SK-N-SH treated with all-trans-retinoic acid at 6 μM for 48 hours (cell line): Measurements from ENCODE around the gene HMGN4.

ENCODE experiments used
- ATAC-seq: fragments of 200-7000 bp; cut with Tn5 transposase; 3 replicates; pipeline ENCODE4 v1.9.1; 2020; ENCODE audit warnings: mild to moderate bottlenecking, moderate library complexity
- BACH2 ChIP-seq: fragments of 250-450 bp; sonication (Bioruptor Pico); IDR thresholded peaks from 2 replicates; pipeline ENCODE4 v1.9.0; 2021; ENCODE audit warnings: mild to moderate bottlenecking, borderline replicate concordance
- CSDC2 ChIP-seq: fragments of 250-450 bp; sonication (Bioruptor Pico); IDR thresholded peaks from 2 replicates; pipeline ENCODE4 v1.5.0; 2020; ENCODE audit warnings: mild to moderate bottlenecking, moderate library complexity
- ESRRG ChIP-seq: fragments of 250-450 bp; sonication (Bioruptor Pico); IDR thresholded peaks from 2 replicates; pipeline ENCODE4 v1.6.1; 2021; ENCODE audit warnings: mild to moderate bottlenecking
- GLIS3 ChIP-seq: fragments of 250-450 bp; sonication (Bioruptor Pico); IDR thresholded peaks from 2 replicates; pipeline ENCODE4 v1.5.0; 2020; ENCODE audit warnings: mild to moderate bottlenecking, moderate library complexity
- ISL1 ChIP-seq: fragments of 250-450 bp; sonication (Bioruptor Pico); IDR thresholded peaks from 2 replicates; pipeline ENCODE4 v2.1.2; 2022; ENCODE audit warnings: mild to moderate bottlenecking, moderate library complexity
- OSR1 ChIP-seq: fragments of 250-450 bp; sonication (Bioruptor Pico); IDR thresholded peaks from 2 replicates; pipeline ENCODE4 v1.8.0; 2022; ENCODE audit warnings: moderate library complexity, mild to moderate bottlenecking, inconsistent platforms
- POU6F1 ChIP-seq: fragments of 250-450 bp; sonication (Bioruptor Pico); IDR thresholded peaks from 2 replicates; pipeline ENCODE4 v1.8.0; 2021; ENCODE audit warnings: low read depth, mild to moderate bottlenecking, moderate library complexity, borderline replicate concordance
- RARB ChIP-seq: fragments of 250-450 bp; sonication (Bioruptor Pico); IDR thresholded peaks from 2 replicates; pipeline ENCODE4 v1.8.0; 2021; ENCODE audit warnings: mild to moderate bottlenecking, moderate library complexity
- SNAI2 ChIP-seq: fragments of 250-450 bp; sonication (Bioruptor Pico); IDR thresholded peaks from 2 replicates; pipeline ENCODE4 v1.5.0; 2020; ENCODE audit warnings: mild to moderate bottlenecking, moderate library complexity
- TCF4 ChIP-seq: fragments of 250-450 bp; sonication (Bioruptor Pico); IDR thresholded peaks from 2 replicates; pipeline ENCODE4 v1.8.0; 2021; ENCODE audit warnings: mild to moderate bottlenecking, moderate library complexity, borderline replicate concordance
- TOX ChIP-seq: fragments of 250-450 bp; sonication (Bioruptor Pico); IDR thresholded peaks from 2 replicates; pipeline ENCODE4 v1.8.0; 2021; ENCODE audit warnings: mild to moderate bottlenecking, moderate library complexity, borderline replicate concordance
- TSHZ2 ChIP-seq: fragments of 250-450 bp; sonication (Bioruptor Pico); IDR thresholded peaks from 2 replicates; pipeline ENCODE4 v1.5.0; 2020; ENCODE audit warnings: mild to moderate bottlenecking, moderate library complexity
- ZC3H10 ChIP-seq: fragments of 250-450 bp; sonication (Bioruptor Pico); IDR thresholded peaks from 2 replicates; pipeline ENCODE4 v1.5.1; 2021; ENCODE audit warnings: mild to moderate bottlenecking, moderate library complexity
- ZFP30 ChIP-seq: fragments of 450-650 bp; formaldehyde crosslinking; IDR thresholded peaks from 2 replicates; pipeline ENCODE4 v1.5.0; 2022; ENCODE audit warnings: mild to moderate bottlenecking, moderate library complexity
- ZNF8 ChIP-seq: fragments of 450-650 bp; formaldehyde crosslinking; IDR thresholded peaks from 2 replicates; pipeline ENCODE4 v1.5.0; 2020; ENCODE audit warnings: mild to moderate bottlenecking, moderate library complexity
- TF ChIP-seq, protein P1 (sequence below): fragments of 250-450 bp; sonication (Bioruptor Pico); IDR thresholded peaks from 2 replicates; pipeline ENCODE4 v1.5.1; 2020; ENCODE audit warnings: low read depth, mild to moderate bottlenecking, moderate library complexity
- TF ChIP-seq, protein P2 (sequence below): fragments of 250-450 bp; sonication (Bioruptor Pico); IDR thresholded peaks from 2 replicates; pipeline ENCODE4 v1.8.0; 2020; ENCODE audit warnings: mild to moderate bottlenecking, moderate library complexity, borderline replicate concordance
- TF ChIP-seq, protein P3 (sequence below): fragments of 250-450 bp; sonication (Bioruptor Pico); IDR thresholded peaks from 2 replicates; pipeline ENCODE4 v1.5.1; 2021; ENCODE audit warnings: mild to moderate bottlenecking, moderate library complexity

HMGN4 gene

GRCh38 chr6:26526928-26527327 is 11.2 kb upstream of the HMGN4 start:
- no peak for ATAC-seq

DNA sequence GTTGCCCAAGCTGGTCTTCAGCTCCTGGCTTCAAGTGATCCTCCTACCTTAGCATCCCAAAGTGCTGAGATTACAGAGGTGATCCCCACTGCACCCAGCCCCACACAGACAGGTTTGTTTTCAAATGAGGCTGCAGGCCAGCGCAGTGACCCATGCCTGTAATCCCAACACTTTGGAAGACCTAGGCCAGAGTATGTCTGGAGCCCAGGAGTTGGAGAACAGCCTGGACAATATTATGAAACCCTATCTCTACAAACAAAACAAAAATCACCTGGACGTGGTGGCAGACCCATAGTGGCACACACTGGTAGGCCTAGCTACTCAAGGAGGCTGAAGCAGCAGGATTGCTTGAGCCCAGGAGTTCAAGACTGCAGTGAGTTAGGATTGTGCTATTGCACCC is 8.0 kb upstream of the HMGN4 start:
- no peak for ATAC-seq
- TF ChIP-seq OSR1 (CRISPR knock-in tag) (no peak), BACH2 (CRISPR knock-in tag) (no peak), SNAI2 (CRISPR knock-in tag) (no peak)
- TF ChIP-seq, all 23 proteins: peak for 0

More at GRCh38 chr6:26526928-26527327, 11.2 kb upstream of the HMGN4 start:
- TF ChIP-seq TOX (CRISPR knock-in tag) (no peak), ISL1 (CRISPR knock-in tag) (no peak), CSDC2 (CRISPR knock-in tag) (no peak), TCF4 (CRISPR knock-in tag) (no peak), RARB (no peak), TSHZ2 (CRISPR knock-in tag) (no peak), ZFP30 (CRISPR knock-in tag) (no peak), POU6F1 (CRISPR knock-in tag) (no peak), ZNF8 (CRISPR knock-in tag) (no peak), OSR1 (CRISPR knock-in tag) (no peak), ZC3H10 (CRISPR knock-in tag) (no peak)
- TF ChIP-seq, protein P1, sequence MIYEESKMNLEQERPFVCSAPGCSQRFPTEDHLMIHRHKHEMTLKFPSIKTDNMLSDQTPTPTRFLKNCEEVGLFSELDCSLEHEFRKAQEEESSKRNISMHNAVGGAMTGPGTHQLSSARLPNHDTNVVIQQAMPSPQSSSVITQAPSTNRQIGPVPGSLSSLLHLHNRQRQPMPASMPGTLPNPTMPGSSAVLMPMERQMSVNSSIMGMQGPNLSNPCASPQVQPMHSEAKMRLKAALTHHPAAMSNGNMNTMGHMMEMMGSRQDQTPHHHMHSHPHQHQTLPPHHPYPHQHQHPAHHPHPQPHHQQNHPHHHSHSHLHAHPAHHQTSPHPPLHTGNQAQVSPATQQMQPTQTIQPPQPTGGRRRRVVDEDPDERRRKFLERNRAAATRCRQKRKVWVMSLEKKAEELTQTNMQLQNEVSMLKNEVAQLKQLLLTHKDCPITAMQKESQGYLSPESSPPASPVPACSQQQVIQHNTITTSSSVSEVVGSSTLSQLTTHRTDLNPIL (CRISPR knock-in tag) = no peak
- TF ChIP-seq, protein P2, sequence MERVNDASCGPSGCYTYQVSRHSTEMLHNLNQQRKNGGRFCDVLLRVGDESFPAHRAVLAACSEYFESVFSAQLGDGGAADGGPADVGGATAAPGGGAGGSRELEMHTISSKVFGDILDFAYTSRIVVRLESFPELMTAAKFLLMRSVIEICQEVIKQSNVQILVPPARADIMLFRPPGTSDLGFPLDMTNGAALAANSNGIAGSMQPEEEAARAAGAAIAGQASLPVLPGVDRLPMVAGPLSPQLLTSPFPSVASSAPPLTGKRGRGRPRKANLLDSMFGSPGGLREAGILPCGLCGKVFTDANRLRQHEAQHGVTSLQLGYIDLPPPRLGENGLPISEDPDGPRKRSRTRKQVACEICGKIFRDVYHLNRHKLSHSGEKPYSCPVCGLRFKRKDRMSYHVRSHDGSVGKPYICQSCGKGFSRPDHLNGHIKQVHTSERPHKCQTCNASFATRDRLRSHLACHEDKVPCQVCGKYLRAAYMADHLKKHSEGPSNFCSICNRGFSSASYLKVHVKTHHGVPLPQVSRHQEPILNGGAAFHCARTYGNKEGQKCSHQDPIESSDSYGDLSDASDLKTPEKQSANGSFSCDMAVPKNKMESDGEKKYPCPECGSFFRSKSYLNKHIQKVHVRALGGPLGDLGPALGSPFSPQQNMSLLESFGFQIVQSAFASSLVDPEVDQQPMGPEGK (CRISPR knock-in tag) = no peak

DNA sequence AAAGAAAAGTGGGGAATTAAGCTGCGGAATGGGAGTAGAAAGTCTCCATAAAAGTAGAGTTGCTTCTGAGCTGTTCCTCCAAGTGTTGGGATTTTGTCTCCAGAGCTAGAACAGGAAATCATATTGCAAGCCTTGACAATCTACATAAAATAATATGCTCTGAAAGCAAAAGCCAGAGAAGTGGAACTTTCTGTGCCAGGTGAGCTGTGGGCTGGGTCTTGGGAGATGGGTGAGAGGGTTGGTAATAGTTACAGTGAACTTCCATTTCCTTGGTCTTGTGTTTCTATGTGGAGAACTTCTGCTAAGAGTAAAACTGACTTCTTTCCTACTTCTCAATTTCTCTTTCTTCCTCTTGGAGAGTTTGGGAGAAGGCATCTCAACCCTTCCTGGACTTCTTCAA is 6.3 kb upstream of the HMGN4 start:
- ATAC-seq = no peak
- TF ChIP-seq TCF4 (CRISPR knock-in tag) (no peak), GLIS3 (CRISPR knock-in tag) (no peak), CSDC2 (CRISPR knock-in tag) (no peak)

- ATAC-seq = peak; percentile 64
Measured at GRCh38 chr6:26532699-26533531, 5.3 kb upstream of the HMGN4 start.

More at GRCh38 chr6:26532699-26533531, 5.3 kb upstream of the HMGN4 start:
- TF ChIP-seq ESRRG (CRISPR knock-in tag) = no peak
- TF ChIP-seq, protein P3, sequence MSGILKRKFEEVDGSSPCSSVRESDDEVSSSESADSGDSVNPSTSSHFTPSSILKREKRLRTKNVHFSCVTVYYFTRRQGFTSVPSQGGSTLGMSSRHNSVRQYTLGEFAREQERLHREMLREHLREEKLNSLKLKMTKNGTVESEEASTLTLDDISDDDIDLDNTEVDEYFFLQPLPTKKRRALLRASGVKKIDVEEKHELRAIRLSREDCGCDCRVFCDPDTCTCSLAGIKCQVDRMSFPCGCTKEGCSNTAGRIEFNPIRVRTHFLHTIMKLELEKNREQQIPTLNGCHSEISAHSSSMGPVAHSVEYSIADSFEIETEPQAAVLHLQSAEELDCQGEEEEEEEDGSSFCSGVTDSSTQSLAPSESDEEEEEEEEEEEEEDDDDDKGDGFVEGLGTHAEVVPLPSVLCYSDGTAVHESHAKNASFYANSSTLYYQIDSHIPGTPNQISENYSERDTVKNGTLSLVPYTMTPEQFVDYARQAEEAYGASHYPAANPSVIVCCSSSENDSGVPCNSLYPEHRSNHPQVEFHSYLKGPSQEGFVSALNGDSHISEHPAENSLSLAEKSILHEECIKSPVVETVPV (CRISPR knock-in tag) = 0 out of 2 replicates have a peak, but pooled peaks have one; percentile 30
- no peak for TF ChIP-seq GLIS3 (CRISPR knock-in tag)
- TF ChIP-seq ZC3H10 (CRISPR knock-in tag) = peak; percentile 18; the same call in 1 of the 2 replicates
- TF ChIP-seq RARB = no peak
- peak; percentile 56 for TF ChIP-seq ISL1 (CRISPR knock-in tag)
- TF ChIP-seq TCF4 (CRISPR knock-in tag) = no peak
